ENCODE results near the gene NDUFA6.
"Not testable (repeated sequence)": the region's sequence is repeated elsewhere in the genome, so short reads cannot be mapped to it uniquely, and the experiment has no call there.

NDUFA6 gene

DNA sequence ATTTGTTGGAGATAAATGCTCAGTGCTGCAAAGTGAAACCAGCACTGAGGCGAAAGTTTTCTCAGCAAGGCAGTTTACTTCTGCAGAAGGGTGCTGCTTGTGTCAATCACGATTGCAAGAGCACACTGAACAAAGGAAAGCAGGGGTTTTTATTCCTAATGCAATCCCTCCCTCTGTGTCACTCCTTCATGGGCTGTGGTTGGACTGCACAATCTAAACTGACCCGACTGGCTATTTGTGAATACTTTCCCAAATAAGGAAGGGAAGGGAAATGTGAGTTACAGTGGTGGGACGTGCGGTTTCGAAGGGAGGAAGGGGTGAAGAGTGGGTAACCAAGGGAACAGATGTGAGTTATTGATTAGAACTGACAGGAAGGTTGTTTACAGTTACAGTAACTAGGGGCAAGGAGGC lies 24.9 kb upstream of the NDUFA6 start:
- not testable (repeated sequence) for DNase-seq (ENCODE audit: low read depth, low spot score); H3K27ac ChIP-seq

DNA sequence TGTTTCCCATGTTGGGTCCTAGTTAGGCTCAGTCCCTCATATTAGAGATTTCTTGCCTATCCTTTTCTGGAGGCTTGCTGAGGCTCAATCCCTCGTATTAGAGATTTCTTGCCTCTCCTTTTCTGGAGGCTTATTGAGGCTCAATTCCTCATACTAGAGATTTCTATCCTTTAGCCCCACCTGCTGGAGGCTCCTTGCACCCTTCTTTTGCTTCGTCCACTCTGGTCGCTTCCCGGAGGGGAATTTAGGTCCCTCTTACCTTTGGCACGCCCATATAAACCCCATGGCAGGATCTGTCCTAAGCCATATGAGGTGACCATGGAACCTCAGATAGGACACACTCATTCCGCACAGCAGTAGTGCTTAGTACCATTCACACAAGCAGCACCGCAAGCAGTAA lies 24.1 kb upstream of the NDUFA6 start:
- no peak overlapping the region for H3K27ac ChIP-seq
- DNase-seq (ENCODE audit: low read depth, low spot score), result no peak

DNA sequence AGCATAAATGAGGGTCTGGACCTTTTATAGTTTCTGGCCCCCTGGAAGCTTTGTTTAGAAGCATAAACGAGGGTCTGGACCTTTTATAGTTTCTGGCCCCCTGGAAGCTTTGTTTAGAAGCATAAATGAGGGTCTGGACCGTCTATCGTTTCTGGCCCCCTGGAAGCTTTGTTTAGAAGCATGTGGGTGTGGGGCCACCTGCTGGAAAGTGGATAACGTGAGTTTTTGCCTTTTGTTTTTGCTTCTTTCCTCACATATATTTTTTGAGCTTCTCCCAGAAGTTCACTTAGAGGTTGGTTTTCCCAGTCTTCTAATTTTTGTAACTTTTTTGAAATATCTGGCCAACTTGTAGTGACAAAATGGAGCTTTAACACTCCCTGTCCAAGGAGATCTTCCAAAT lies 22.2 kb upstream of the NDUFA6 start:
- H3K27ac ChIP-seq; DNase-seq (ENCODE audit: low read depth, low spot score): not testable (repeated sequence)

GRCh38 chr22:42111798-42112197 lies 21.2 kb upstream of the NDUFA6 start:
- DNase-seq (ENCODE audit: low read depth, low spot score), result no peak
- no peak overlapping the region for H3K27ac ChIP-seq

- no peak overlapping the region for H3K27ac ChIP-seq
- no peak for DNase-seq (ENCODE audit: low read depth, low spot score)
Observed at GRCh38 chr22:42108848-42109247, 18.3 kb upstream of the NDUFA6 start.

- DNase-seq (ENCODE audit: low read depth, low spot score); H3K27ac ChIP-seq: not testable (repeated sequence)
Observed at GRCh38 chr22:42104332-42104860, 13.8 kb upstream of the NDUFA6 start.

GRCh38 chr22:42101199-42101598 lies 10.6 kb upstream of the NDUFA6 start:
- DNase-seq (ENCODE audit: low read depth, low spot score), result no peak
- no peak overlapping the region for H3K27ac ChIP-seq

DNA sequence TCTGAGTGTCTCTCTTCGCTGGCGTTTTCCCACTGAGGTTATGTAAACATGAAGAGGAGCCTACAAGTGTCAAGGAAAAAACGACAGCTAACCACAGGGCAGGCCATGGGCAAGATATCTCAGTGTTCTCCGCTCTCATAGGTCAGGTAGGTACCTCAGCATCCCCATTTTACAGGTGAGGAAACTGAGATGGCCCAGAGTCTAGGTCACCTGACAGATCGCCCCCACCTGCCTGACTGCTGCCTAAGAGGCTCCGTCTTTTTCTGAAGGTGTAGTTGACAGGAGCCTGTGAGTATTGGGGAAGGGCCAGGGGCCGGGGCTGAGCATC lies 847 bp upstream of the NDUFA6 start:
- no peak for DNase-seq (ENCODE audit: low read depth, low spot score)
- no peak overlapping the region for H3K27ac ChIP-seq

GRCh38 chr22:42086051-42086450 lies 4.5 kb downstream of the NDUFA6 start:
- DNase-seq (ENCODE audit: low read depth, low spot score), result no peak
- H3K27ac ChIP-seq, result no peak overlapping the region

DNA sequence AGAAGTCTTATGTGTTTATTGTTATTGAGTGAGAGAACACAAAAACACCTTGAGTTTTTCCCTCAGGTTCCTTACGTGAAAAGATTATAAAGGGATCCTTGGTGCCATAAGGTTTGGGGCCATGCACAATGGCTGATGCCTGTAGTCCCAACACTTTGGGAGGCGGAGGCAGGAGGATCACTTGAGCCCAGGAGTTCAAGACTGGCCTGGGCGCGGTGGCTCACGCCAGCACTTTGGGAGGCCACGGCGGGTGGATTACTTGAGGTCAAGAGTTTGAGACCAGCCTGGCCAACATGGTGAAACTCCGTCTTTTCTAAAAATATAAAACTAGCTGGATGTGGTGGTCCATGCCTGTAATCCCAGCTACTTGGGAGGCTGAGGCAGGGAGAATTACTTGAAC lies 5.7 kb downstream of the NDUFA6 start:
- DNase-seq (ENCODE audit: low read depth, low spot score), result no peak
- no peak overlapping the region for H3K27ac ChIP-seq

DNA sequence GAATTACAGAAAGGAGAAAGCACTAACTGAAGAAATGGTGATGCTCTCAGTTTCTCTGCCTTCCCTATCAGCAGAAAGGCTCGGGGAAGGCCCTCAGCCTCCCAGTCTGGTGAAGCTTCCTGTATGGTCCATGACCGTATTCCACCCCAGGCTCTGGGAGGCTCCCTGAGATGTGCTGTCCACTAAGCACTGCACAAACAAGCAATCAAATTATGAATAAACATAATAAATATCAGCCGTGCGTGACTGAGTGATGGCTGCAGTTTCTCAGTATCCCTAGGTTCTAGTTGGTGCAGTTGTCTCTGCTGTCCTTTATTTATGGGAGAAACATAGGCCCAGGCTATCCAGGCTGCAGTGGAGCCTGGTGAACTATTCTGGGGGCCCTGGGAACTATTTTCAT lies 7.5 kb downstream of the NDUFA6 start:
- H3K27ac ChIP-seq, result no peak overlapping the region
- DNase-seq (ENCODE audit: low read depth, low spot score), result no peak

DNA sequence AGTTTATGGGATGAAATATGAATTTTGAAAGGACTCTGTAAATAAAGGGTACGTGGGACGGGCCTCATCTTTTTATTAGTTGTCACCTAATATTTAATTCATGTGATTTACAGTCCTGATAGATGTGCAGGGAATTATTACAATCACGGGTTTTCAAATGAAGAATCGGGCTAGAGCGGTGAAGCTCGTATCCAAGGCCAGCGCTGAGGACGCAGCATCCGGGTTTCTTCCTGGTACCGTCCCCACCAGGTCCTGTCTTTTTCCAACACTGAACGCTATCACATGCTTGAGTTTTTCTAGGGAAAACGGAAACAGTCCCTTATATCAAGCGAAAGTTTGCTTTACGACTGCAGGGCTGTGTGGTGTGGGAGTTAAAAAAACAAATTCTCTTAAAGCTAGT lies 10.3 kb downstream of the NDUFA6 start:
- peak overlapping the region; percentile 85 for H3K27ac ChIP-seq
- no peak for DNase-seq (ENCODE audit: low read depth, low spot score)

DNA sequence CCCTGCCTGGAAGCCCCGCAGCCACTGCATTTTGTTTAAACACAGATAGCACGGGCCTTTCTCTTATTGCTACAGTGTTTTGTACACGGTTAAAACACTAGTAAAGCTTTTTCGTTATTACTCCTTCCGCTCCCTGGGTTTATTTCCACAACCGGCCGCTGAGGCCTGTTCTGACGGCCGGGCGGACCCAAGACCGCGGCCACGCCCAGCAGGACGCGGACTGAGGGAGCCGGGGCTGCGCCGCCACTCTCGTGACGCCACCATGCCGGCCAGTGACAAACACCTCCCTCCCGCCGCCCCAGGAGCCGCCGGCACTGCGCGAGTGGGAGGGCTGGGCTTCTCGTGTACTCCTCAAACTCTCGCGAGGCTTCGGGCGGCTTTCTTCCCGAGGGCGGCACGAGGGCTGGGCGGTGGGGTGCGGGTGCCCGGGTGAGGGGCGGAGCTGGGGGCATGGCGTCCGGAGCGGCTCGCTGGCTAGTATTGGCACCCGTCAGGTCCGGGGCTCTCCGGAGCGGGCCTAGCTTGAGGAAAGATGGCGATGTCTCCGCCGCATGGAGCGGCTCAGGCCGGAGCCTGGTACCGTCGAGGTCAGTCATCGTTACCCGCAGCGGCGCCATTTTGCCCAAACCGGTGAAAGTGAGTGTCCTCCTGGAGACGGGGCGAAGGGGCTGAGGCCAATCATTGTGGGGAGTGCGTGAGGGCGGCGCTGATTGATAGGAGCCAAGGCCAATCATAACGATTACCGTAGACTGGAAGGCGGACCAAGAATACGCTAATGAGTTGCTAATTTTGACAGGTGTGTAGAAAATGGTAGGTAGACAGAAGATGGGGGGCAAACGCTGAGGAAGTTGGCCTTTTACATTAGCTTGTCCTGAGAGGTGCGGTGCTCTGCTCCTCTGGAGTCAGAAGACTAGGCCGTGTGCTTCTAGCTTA lies 11.0 kb downstream of the NDUFA6 start, which contains the start of gene SMDT1:
SMDT1 (plus strand) TSS at position 382 of the 933 bp plus-strand sequence; CDS start at position 451, 69 bp downstream.
- H3K27ac ChIP-seq, result peak within 1 kb of the TSS; percentile 85
- DNase-seq (ENCODE audit: low read depth, low spot score), result peak; percentile 92

DNA sequence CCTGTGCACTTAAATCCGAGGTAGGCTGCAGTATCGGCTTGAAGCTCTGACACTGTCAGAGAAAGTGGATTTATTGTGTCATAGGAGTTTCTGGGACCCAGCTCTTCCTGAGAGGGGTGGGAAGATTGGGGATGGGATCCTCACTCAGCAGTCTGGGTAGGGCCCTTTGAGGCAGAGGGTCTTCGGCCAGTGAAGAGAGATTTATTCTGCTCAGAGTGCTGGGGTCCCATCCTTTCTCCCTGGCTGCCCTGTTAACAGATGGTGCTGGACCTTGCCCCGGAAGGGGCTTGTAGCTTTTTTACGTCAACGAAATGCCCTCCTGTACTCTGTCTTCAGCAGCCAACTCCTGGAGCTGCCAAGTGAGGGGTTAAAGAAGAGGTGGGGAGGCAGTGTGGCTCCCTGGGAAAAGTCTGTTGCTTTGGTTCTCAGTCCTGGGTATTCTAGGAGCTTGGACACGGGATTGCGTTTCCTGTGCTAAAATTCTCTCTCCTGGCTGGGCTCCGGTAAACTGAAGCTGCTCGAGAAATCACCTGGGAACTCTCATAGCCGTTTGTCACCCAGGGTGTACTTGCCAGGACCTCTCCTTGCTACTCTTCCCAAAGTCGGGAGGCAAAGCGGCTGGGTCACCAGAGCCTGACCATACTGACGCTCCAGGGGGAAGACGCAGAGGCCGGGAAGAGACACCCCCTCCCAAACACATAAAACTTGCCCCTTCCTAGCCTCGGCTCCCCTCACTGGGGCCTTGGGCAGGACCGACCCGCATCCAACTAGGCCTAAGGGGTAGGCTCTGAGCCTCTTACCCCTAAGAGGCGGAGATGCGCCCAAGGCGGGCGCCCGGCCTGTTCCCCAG lies 11.9 kb downstream of the NDUFA6 start:
- H3K27ac ChIP-seq, result peak overlapping the region; percentile 85
- DNase-seq (ENCODE audit: low read depth, low spot score), result no peak

- no peak for DNase-seq (ENCODE audit: low read depth, low spot score)
- no peak overlapping the region for H3K27ac ChIP-seq
Observed at GRCh38 chr22:42077486-42078125, 13.0 kb downstream of the NDUFA6 start.

DNA sequence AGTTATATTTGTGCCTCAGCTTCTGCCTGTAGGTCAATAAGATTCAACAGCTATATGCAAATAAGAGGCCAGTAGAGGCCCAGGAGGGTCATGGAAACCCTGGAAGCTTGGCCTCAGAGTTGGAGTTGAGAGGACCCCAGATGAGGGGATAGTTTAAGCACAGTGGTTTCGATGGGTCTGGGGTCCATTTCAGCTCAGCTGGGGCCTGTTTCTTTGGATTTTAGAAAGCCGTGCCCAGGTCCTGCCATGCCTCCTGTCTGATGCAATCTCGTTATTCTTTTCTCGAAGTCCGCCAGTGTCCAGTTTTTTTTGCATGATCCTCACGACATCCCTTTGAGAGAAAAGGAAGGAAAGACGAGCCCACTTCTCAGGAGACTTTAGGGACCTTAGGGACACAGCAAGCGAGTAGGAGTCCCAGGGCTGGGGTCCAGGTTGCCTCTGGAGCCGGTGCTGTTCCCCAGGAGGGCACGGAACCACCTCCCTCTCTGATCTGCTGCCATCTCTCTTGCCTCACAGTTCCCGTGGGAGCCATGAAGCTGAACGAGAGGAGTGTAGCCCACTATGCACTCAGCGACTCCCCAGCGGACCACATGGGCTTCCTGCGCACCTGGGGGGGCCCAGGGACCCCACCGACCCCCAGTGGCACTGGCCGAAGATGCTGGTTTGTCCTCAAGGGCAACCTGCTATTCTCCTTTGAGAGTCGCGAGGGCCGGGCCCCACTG lies 13.6 kb downstream of the NDUFA6 start:
- no peak overlapping the region for H3K27ac ChIP-seq
- DNase-seq (ENCODE audit: low read depth, low spot score), result no peak

- DNase-seq (ENCODE audit: low read depth, low spot score), result no peak
- H3K27ac ChIP-seq, result no peak overlapping the region
Observed at GRCh38 chr22:42074846-42075676, 15.5 kb downstream of the NDUFA6 start.

- DNase-seq (ENCODE audit: low read depth, low spot score), result no peak
- H3K27ac ChIP-seq, result no peak within 1 kb of the TSS
Observed at GRCh38 chr22:42074132-42074811, 16.3 kb downstream of the NDUFA6 start, which contains the start of gene PHETA2. Gene PHETA2 (plus strand): TSS chr22:42074248. CDS start chr22:42077294, 3,046 bp downstream.

All from epithelial cell of prostate (primary cell).